H1 (cell line): ENCODE measurements around the gene NRL. TPM values are rescaled to one million over a fixed set of nuclear protein-coding genes. Genes with fewer than 3 reads are reported as not detected.
"Not testable (repeated sequence)": the region's sequence is repeated elsewhere in the genome, so short reads cannot be mapped to it uniquely, and the experiment has no call there.

ENCODE experiments used
- CTCF ChIA-PET: fragments of 300-600 bp; sonication (Branson Sonifier 250); formaldehyde crosslinking; loops from one replicate; lab custom pipeline; 2021; ENCODE audit not compliant: partially characterized antibody; lab: Charles Lee
- POLR2A ChIA-PET: fragments of 300-600 bp; sonication (Branson Sonifier 250); formaldehyde crosslinking; loops from one replicate; lab custom pipeline; 2021; ENCODE audit warnings: inconsistent platforms; ENCODE audit not compliant: partially characterized antibody; lab: Charles Lee
- DNase-seq, 2 experiments: peaks; one replicate each; pipeline versions ENCODE4 v3.0.0 to v3.0.0-alpha.2; 2010 to 2022; ENCODE audit warnings: low spot score in 2 of 2, low read depth in 1 of 2, mixed read lengths in 1 of 2
- FAIRE-seq: peaks from 2 replicates; lab custom pipeline; 2011; peaks lifted over from hg19 to GRCh38; lab: Jason Lieb, UNC
- H2AFZ ChIP-seq: 2 replicates; pipeline ENCODE4 v1.8.1; 2012; ENCODE audit warnings: low read length, inconsistent platforms
- H2AK5ac ChIP-seq: 2 replicates; pipeline ENCODE4 v1.6.1; 2013; ENCODE audit warnings: low read depth, low read length
- H2BK120ac ChIP-seq: replicated peaks from 2 replicates; pipeline ENCODE3; 2013; ENCODE audit warnings: low read depth, low read length, inconsistent platforms
- H2BK12ac ChIP-seq: 2 replicates; pipeline ENCODE4 v1.6.1; 2013; ENCODE audit warnings: low read depth, low read length
- H2BK15ac ChIP-seq: 2 replicates; pipeline ENCODE4 v1.6.1; 2013; ENCODE audit warnings: low read length
- H2BK20ac ChIP-seq: 2 replicates; pipeline ENCODE4 v1.6.1; 2013; ENCODE audit warnings: low read length
- H2BK5ac ChIP-seq: 2 replicates; pipeline ENCODE4 v1.6.1; 2013; ENCODE audit warnings: low read depth, low read length
- H3K14ac ChIP-seq: 2 replicates; pipeline ENCODE4 v1.6.1; 2013; ENCODE audit warnings: inconsistent platforms; ENCODE audit not compliant: insufficient read length
- H3K18ac ChIP-seq: 2 replicates; pipeline ENCODE4 v1.6.1; 2013; ENCODE audit warnings: low read length; ENCODE audit errors: extremely low read depth
- H3K23ac ChIP-seq: 2 replicates; pipeline ENCODE4 v1.6.1; 2013; ENCODE audit warnings: inconsistent platforms; ENCODE audit not compliant: insufficient read length
- H3K23me2 ChIP-seq: 2 replicates; pipeline ENCODE4 v1.6.1; 2013; ENCODE audit warnings: low read depth, low read length
- H3K27ac ChIP-seq: 2 replicates; pipeline ENCODE4 v1.6.1; 2011; ENCODE audit warnings: low read depth, low read length, inconsistent platforms
- H3K27me3 ChIP-seq, 4 experiments: replicated peaks in 1 of 4; 1 replicate in 1 of 4; 2 replicates in 3 of 4; pipeline versions ENCODE4 v1.6.1 to v1.8.1; 2011 to 2013; ENCODE audit warnings: low read length in 3 of 4, mild to moderate bottlenecking in 3 of 4, inconsistent platforms in 2 of 4, mixed read lengths in 2 of 4, moderate library complexity in 1 of 4; ENCODE audit not compliant: control insufficient read depth in 3 of 4, insufficient read depth in 3 of 4; ENCODE audit errors: extremely low read depth in 1 of 4
- H3K36me3 ChIP-seq, 4 experiments: 2 replicates each; pipeline versions ENCODE4 v1.6.1 to v1.8.1; 2011 to 2013; ENCODE audit warnings: mild to moderate bottlenecking in 4 of 4, low read length in 3 of 4, moderate library complexity in 2 of 4, control low read depth in 1 of 4, inconsistent platforms in 1 of 4; ENCODE audit not compliant: insufficient read depth in 4 of 4, control insufficient read depth in 2 of 4
- H3K4ac ChIP-seq: replicated peaks from 2 replicates; pipeline ENCODE3; 2013; ENCODE audit warnings: low read length, low read depth, mixed read lengths, inconsistent platforms; ENCODE audit not compliant: insufficient read length
- H3K4me1 ChIP-seq, 4 experiments: replicated peaks in 1 of 4; 1 replicate in 1 of 4; 2 replicates in 3 of 4; pipeline versions ENCODE4 v1.6.1 to v1.8.1; 2011 to 2013; ENCODE audit warnings: low read length in 3 of 4, inconsistent platforms in 2 of 4, mixed read lengths in 1 of 4; ENCODE audit not compliant: insufficient read depth in 4 of 4, control insufficient read depth in 3 of 4
- H3K4me2 ChIP-seq, 2 experiments: 2 replicates each; pipeline versions ENCODE4 v1.6.1 to v1.8.1; 2011 to 2013; ENCODE audit warnings: low read depth in 2 of 2, low read length in 2 of 2, control low read depth in 1 of 2, inconsistent platforms in 1 of 2, mild to moderate bottlenecking in 1 of 2; ENCODE audit not compliant: insufficient read depth in 1 of 2
- H3K4me3 ChIP-seq, 4 experiments: fragments of 200-600, 300-600 bp in 1 of 4; sonication (generic), shearing (Covaris generic), sonication (Bioruptor Twin) in 1 of 4; 2 replicates each; pipeline versions ENCODE4 v1.5.1 to v1.8.1; 2011 to 2016; ENCODE audit warnings: low read length in 4 of 4, low read depth in 3 of 4, control low read depth in 2 of 4, inconsistent platforms in 2 of 4, mild to moderate bottlenecking in 2 of 4, mixed read lengths in 1 of 4, moderate library complexity in 1 of 4; ENCODE audit not compliant: insufficient read depth in 2 of 4; ENCODE audit errors: extremely low read depth in 1 of 4
- H3K56ac ChIP-seq: replicated peaks from 2 replicates; pipeline ENCODE3; 2013; ENCODE audit warnings: low read depth, mild to moderate bottlenecking, mixed read lengths, low read length, inconsistent platforms; ENCODE audit not compliant: insufficient read length
- H3K79me1 ChIP-seq: 2 replicates; pipeline ENCODE4 v1.6.1; 2013; ENCODE audit warnings: low read depth, low read length, control low read depth
- H3K79me2 ChIP-seq, 2 experiments: 2 replicates each; pipeline versions ENCODE4 v1.6.1 to v1.8.1; 2012 to 2013; ENCODE audit warnings: low read length in 2 of 2, mild to moderate bottlenecking in 2 of 2, inconsistent platforms in 1 of 2; ENCODE audit not compliant: insufficient read depth in 2 of 2, control insufficient read depth in 1 of 2
- H3K9ac ChIP-seq, 4 experiments: replicated peaks in 1 of 4; 1 replicate in 1 of 4; 2 replicates in 3 of 4; pipeline versions ENCODE4 v1.6.1 to v1.8.1; 2011 to 2013; ENCODE audit warnings: low read depth in 3 of 4, low read length in 3 of 4, control low read depth in 2 of 4, mild to moderate bottlenecking in 2 of 4, moderate library complexity in 2 of 4, inconsistent platforms in 1 of 4; ENCODE audit errors: extremely low read depth in 1 of 4
- H3K9me3 ChIP-seq, 2 experiments: 2 replicates each; pipeline versions ENCODE4 v1.6.1 to v1.8.1; 2012 to 2013; ENCODE audit warnings: mild to moderate bottlenecking in 2 of 2, moderate library complexity in 2 of 2, control low read depth in 1 of 2, inconsistent platforms in 1 of 2, low read depth in 1 of 2, low read length in 1 of 2, mixed read lengths in 1 of 2; ENCODE audit not compliant: insufficient read depth in 2 of 2
- H4K20me1 ChIP-seq, 2 experiments: replicated peaks in 1 of 2; 2 replicates each; pipeline versions ENCODE3 to v1.8.1; 2011 to 2013; ENCODE audit warnings: inconsistent platforms in 2 of 2, low read length in 2 of 2, mild to moderate bottlenecking in 1 of 2; ENCODE audit not compliant: insufficient read depth in 2 of 2, control insufficient read depth in 1 of 2
- H4K5ac ChIP-seq: 2 replicates; pipeline ENCODE4 v1.6.1; 2013; ENCODE audit warnings: low read length, low read depth, mixed read lengths, inconsistent platforms; ENCODE audit not compliant: insufficient read length
- H4K8ac ChIP-seq: 2 replicates; pipeline ENCODE4 v1.8.0; 2013; ENCODE audit warnings: mild to moderate bottlenecking, moderate library complexity, low read length, inconsistent platforms; ENCODE audit not compliant: insufficient read depth; ENCODE audit errors: extremely low read depth
- H4K91ac ChIP-seq: replicated peaks from 2 replicates; pipeline ENCODE3; 2013; ENCODE audit warnings: low read length, mixed read lengths, inconsistent platforms; ENCODE audit not compliant: insufficient read length
- ASH2L ChIP-seq: fragments of 200-600, 300-600 bp; sonication (generic); IDR thresholded peaks from one replicate; pipeline ENCODE4 v1.7.1; 2017; ENCODE audit warnings: low read length
- CTCF ChIP-seq, 3 experiments: IDR thresholded peaks; 1 replicate in 2 of 3; 2 replicates in 1 of 3; pipeline versions ENCODE4 v1.5.1 to v1.6.1; 2011; ENCODE audit warnings: low read length in 3 of 3, mild to moderate bottlenecking in 3 of 3, inconsistent platforms in 2 of 3, low read depth in 1 of 3, moderate library complexity in 1 of 3; ENCODE audit not compliant: insufficient read depth in 1 of 3; ENCODE audit errors: control extremely low read depth in 1 of 3
- SIX5 ChIP-seq: IDR thresholded peaks from 2 replicates; pipeline ENCODE4 v1.6.1; 2011; ENCODE audit warnings: mild to moderate bottlenecking, low read depth, low read length
- SP2 ChIP-seq: IDR thresholded peaks from 2 replicates; pipeline ENCODE4 v1.6.1; 2012; ENCODE audit warnings: mild to moderate bottlenecking, low read length, inconsistent platforms
- TEAD4 ChIP-seq: IDR thresholded peaks from 2 replicates; pipeline ENCODE4 v1.6.1; 2012; ENCODE audit warnings: low read depth, low read length, inconsistent platforms, mixed read lengths
- WGBS, 2 experiments: shearing (Covaris generic) in 1 of 2; methylation state at CpG; one replicate each; pipeline versions ENCODE4 v1.1.6 to v1.1.7; 2013 to 2015; ENCODE audit warnings: low lambda C conversion rate in 2 of 2, mixed read lengths in 2 of 2, inconsistent platforms in 1 of 2, low coverage in 1 of 2, missing lambda C conversion rate in 1 of 2; ENCODE audit not compliant: insufficient replicate concordance in 2 of 2, insufficient coverage in 1 of 2, insufficient read length in 1 of 2; ENCODE audit errors: extremely low coverage in 1 of 2, missing lambda C conversion rate in 1 of 2; 5-methylcytosine and 5-hydroxymethylcytosine counted together
- polyA plus RNA-seq, 7 experiments: library from polyadenylated mRNA; depleted of rRNA in 3 of 7; stranded (reverse) in 5 of 7; unstranded in 2 of 7; fragments of >200 nt in 5 of 7; fragments of 200-250 nt in 2 of 7; gene quantifications; 1 replicate in 5 of 7; 2 replicates in 1 of 7; 4 replicates in 1 of 7; pipeline versions ENCODE4 v1.2.1 to v1.2.3, GENCODE V29; 2011 to 2013; ENCODE audit warnings: missing spikeins in 2 of 7, mixed read lengths in 2 of 7
- total RNA-seq: library from RNA; stranded (reverse); fragmentation: NEBNext Ultra II Directional; extraction: Animal tissue kit (Norgen Biotek cat#: 25700); gene quantifications from 2 replicates; pipeline ENCODE4 v1.2.1, GENCODE V29; 2021

The NRL gene
- total and polyA plus RNA-seq, 2 of the 8 experiments (the other 6 are each of a cell fraction or from before 2014, with no cell fraction given), result 1.1 to 2.2 TPM

GRCh38 chr14:24051176-24051788 lies 63.5 kb downstream of the NRL start (continued):
- TF ChIP-seq SIX5 (no peak), ASH2L (no peak), CTCF (IDR thresholded peaks at IDR 0.05; ENCODE audit: control extremely low read depth in 1 of 3, insufficient read depth in 1 of 3, low read depth in 1 of 3, low read length in 3 of 3) (no peak), SP2 (no peak), TEAD4 (no peak)

GRCh38 chr14:24050753-24051152 lies 64.0 kb downstream of the NRL start:
- not testable (repeated sequence) for H3K79me2 ChIP-seq, H2BK12ac ChIP-seq, H3K4me1 ChIP-seq, H3K23me2 ChIP-seq, H4K91ac ChIP-seq, H3K27ac ChIP-seq, DNase-seq, H2AFZ ChIP-seq, H2BK15ac ChIP-seq, H2AK5ac ChIP-seq, H3K18ac ChIP-seq, H3K56ac ChIP-seq, H3K23ac ChIP-seq, H4K20me1 ChIP-seq, H2BK20ac ChIP-seq, H3K36me3 ChIP-seq, H3K79me1 ChIP-seq, H2BK120ac ChIP-seq, H3K14ac ChIP-seq, FAIRE-seq, H4K5ac ChIP-seq, H2BK5ac ChIP-seq, H3K27me3 ChIP-seq, H3K9me3 ChIP-seq, H3K4ac ChIP-seq
- 68% methylated on average over 8 of the region's 8 CpGs; no CpG with 5 or more reads in 1 of the 2 experiments for WGBS, 2 experiments
- 0 out of 2 replicates have a peak overlapping the region, but pooled peaks have one; percentile 15 for H4K8ac ChIP-seq
- CTCF ChIA-PET, result interaction anchor here (1.2 to 9.6 kb wide), 3 partner anchors 9 to 40 kb away, joined by 4 to 234 read pairs (median 5); partner anchors contain the start of gene PCK2
- H3K4me2 ChIP-seq, result peak overlapping the region; percentile 89 to 99
- H3K4me3 ChIP-seq, result peak overlapping the region in 2 of 4 experiments; percentile 56 to 82; a peak in 3 of 8 replicates
- H3K9ac ChIP-seq, result peak overlapping the region in 1 of 4 experiments; percentile 19; a peak in 1 of 7 replicates
- POLR2A ChIA-PET, result interaction anchor here (0.8 to 8.0 kb wide), 7 partner anchors 11 to 55 kb away, joined by 3 to 57 read pairs (median 4); partner anchors contain the start of gene PCK2
